Thymus (tissue), 11 donors: ENCODE measurements around the gene GALNT11. TPM values are rescaled to one million over a fixed set of nuclear protein-coding genes. Genes with fewer than 3 reads are reported as not detected.
A peak's percentile ranks its signal among the peaks of the same experiment; 100 is the strongest.
"Not testable (repeated sequence)": the region's sequence is repeated elsewhere in the genome, so short reads cannot be mapped to it uniquely, and the experiment has no call there.

Experiments
- DNase-seq, 9 donors: peaks; one replicate each; pipeline ENCODE4 v3.0.0-alpha.2; 2013; ENCODE audit warnings: low spot score in 9 of 9, low read depth in 6 of 9, missing footprints in 1 of 9
- H3K27ac ChIP-seq, 2 donors: one replicate each; pipeline ENCODE4 v1.5.1; 2013; ENCODE audit warnings: control low read depth in 1 of 2, low read depth in 1 of 2, low read length in 1 of 2, mild to moderate bottlenecking in 1 of 2, moderate library complexity in 1 of 2
- H3K27me3 ChIP-seq, 2 donors: one replicate each; pipeline ENCODE4 v1.5.1; 2013; ENCODE audit warnings: low read length in 1 of 2; ENCODE audit not compliant: control insufficient read depth in 2 of 2, insufficient read depth in 1 of 2
- H3K36me3 ChIP-seq, 2 donors: one replicate each; pipeline ENCODE4 v1.5.1; 2013; ENCODE audit warnings: low read length in 1 of 2, mild to moderate bottlenecking in 1 of 2, moderate library complexity in 1 of 2; ENCODE audit not compliant: control insufficient read depth in 2 of 2, insufficient read depth in 2 of 2
- H3K4me1 ChIP-seq, 2 donors: one replicate each; pipeline ENCODE4 v1.5.1; 2013; ENCODE audit warnings: low read length in 2 of 2; ENCODE audit not compliant: control insufficient read depth in 2 of 2, insufficient read depth in 2 of 2
- H3K4me3 ChIP-seq, 2 donors: one replicate each; pipeline ENCODE4 v1.5.1; 2013; ENCODE audit warnings: low read length in 2 of 2, control low read depth in 1 of 2, mild to moderate bottlenecking in 1 of 2
- H3K9me3 ChIP-seq, 2 donors: one replicate each; pipeline ENCODE4 v1.5.1; 2013; ENCODE audit warnings: low read length in 1 of 2, mild to moderate bottlenecking in 1 of 2; ENCODE audit not compliant: control insufficient read depth in 2 of 2, insufficient read depth in 1 of 2
- WGBS: extraction: QIAGEN DNeasy Blood & Tissue Kit; methylation state at CpG from one replicate; pipeline ENCODE4 v1.1.7; 2013; 5-methylcytosine and 5-hydroxymethylcytosine counted together
- polyA plus RNA-seq: library from polyadenylated mRNA; stranded (reverse); fragments of 200-250 nt; gene quantifications from one replicate; pipeline ENCODE4 v1.2.3, GENCODE V29; 2013
- total RNA-seq: library from RNA; stranded (reverse); fragments of 120-200 nt; gene quantifications from one replicate; pipeline ENCODE4 v1.2.4, GENCODE V29; 2013
- donor health status: healthy.

The GALNT11 gene
- total and polyA plus RNA-seq, 2 donors = 32.0 to 48.8 TPM

DNA sequence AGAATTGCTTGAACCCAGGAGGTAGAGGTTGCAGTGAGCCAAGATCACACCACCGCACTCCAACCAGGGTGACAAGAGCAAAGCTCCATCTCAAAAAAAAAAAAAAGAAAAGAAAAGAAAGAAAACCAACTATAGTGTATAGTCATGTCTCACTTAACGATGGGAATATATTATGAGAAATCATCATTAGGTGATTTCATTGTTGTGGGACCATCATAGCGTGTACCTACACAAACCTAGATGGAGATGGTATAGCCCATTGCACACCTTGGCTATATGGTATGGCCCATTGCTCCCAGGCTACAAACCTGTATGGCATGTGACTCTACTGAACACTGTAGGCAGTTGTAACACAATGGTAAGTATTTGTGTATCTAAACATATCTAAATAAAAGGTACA, 8.5 kb upstream of the GALNT11 start:
- DNase-seq = no peak
- no peak overlapping the region for H3K27ac ChIP-seq
- WGBS = 99% methylated on average over 3 of the region's 3 CpGs

DNA sequence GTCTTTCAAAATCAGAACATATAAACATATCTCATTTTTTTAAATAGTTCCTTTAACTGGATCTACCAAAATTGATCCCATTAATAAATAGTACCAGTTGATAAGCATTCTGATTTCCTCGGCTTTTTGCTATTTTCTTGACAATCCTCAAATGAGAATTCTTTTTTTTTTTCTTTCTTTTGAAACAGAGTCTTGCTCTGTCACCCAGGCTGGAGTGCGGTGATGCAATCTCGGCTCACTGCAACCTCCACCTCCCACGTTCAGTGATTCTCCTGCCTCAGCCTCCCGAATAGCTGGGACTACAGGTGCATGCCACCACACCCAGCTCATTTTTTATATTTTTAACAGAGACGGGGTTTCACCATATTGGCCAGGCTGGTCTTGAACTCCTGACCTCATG, 7.8 kb upstream of the GALNT11 start:
- H3K4me3 ChIP-seq, DNase-seq, H3K9me3 ChIP-seq, H3K27ac ChIP-seq, H3K27me3 ChIP-seq, H3K36me3 ChIP-seq, H3K4me1 ChIP-seq: not testable (repeated sequence)
- WGBS = 98% methylated on average over 6 of the region's 6 CpGs

More for the DNA sequence above, 8.5 kb upstream of the GALNT11 start:
- Histone ChIP-seq H3K9me3 (no peaks in the 10 kb centered on the region), H3K4me1 (no peaks in the 10 kb centered on the region), H3K27me3 (no peaks in the 10 kb centered on the region), H3K36me3 (no peaks in the 10 kb centered on the region), H3K4me3 (no peak overlapping the region)

DNA sequence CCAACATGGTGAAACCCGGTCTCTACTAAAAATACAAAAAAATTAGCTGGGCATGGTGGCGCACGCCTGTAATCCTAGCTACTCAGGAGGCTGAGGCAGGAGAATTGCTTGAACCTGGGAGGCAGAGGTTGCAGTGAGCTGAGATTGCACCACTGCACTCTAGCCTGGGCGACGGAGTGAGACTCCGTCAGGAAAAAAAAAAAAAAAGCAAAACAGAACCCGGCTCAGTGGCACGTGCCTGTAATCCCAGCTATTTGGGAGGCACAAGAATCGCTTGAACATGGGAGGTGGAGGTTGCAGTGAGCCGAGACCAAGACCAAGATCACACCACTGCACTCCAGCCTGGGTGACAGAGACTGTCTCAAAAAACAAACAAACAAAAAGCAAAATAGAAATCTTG, 3.7 kb upstream of the GALNT11 start:
- WGBS = 95% methylated on average over 10 of the region's 10 CpGs
- peaks cover 6 to 23% of the 10 kb centered on the region in 2 donors for H3K27me3 ChIP-seq
- not testable (repeated sequence) for H3K9me3 ChIP-seq, H3K4me1 ChIP-seq, H3K4me3 ChIP-seq, H3K27ac ChIP-seq, H3K36me3 ChIP-seq, DNase-seq

DNA sequence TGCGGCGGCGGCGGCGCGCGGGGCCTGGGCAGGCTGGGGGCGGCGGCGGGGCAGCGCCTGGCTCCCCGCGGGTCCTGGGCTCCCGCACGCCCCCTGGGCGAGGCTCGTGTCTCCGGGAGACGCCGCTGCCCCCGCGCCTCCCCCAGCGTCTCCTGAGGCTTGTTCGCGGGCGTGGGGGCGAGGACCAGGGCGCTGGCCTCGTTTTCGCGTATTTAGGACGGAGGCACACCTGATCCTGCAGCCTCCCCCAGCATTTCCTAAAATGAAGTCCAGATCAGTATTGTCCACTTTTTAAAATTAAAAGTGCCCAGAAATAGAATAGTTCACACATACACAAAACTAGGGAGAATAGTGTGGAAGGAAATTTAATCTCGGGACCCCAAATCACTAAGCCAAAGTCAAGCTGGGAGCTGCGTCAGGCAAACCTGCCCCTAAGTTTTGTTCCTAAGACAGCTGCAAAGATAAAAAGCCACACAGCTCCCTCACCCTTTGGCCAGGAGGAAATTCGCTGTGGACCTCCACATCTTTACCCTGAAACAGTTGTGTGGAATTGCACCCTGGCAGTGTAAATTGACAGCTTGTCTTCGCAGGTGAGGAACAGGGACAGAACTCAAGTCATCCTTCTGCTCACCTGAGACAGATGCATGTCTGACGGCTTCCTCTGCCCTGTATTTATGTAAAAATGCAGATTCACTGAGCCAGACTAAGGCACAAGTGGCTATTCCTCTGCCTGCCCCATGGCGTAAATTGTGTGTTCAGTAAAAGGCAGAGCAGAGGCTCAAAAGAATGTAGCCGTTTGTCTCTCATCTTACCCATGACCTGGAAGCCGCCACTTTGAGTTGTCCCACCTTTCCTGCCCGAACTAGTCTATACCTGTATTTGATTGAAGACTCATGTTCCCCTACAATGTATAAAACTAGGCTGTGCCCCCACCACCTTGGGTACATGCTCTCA, 740 bp downstream of the GALNT11 start:
- no peak for DNase-seq
- Histone ChIP-seq H3K4me3 (peak overlapping the region; percentile 46 to 74), H3K27me3 (peaks cover 6 to 23% of the 10 kb centered on the region in 2 donors), H3K36me3 (no peaks in the 10 kb centered on the region), H3K9me3 (no peaks in the 10 kb centered on the region), H3K27ac (peak overlapping the region in 1 of 2 donors; percentile 74), H3K4me1 (peaks cover 5 to 7% of the 10 kb centered on the region in 2 donors)
- WGBS = 18% methylated on average over 41 of the region's 41 CpGs

DNA sequence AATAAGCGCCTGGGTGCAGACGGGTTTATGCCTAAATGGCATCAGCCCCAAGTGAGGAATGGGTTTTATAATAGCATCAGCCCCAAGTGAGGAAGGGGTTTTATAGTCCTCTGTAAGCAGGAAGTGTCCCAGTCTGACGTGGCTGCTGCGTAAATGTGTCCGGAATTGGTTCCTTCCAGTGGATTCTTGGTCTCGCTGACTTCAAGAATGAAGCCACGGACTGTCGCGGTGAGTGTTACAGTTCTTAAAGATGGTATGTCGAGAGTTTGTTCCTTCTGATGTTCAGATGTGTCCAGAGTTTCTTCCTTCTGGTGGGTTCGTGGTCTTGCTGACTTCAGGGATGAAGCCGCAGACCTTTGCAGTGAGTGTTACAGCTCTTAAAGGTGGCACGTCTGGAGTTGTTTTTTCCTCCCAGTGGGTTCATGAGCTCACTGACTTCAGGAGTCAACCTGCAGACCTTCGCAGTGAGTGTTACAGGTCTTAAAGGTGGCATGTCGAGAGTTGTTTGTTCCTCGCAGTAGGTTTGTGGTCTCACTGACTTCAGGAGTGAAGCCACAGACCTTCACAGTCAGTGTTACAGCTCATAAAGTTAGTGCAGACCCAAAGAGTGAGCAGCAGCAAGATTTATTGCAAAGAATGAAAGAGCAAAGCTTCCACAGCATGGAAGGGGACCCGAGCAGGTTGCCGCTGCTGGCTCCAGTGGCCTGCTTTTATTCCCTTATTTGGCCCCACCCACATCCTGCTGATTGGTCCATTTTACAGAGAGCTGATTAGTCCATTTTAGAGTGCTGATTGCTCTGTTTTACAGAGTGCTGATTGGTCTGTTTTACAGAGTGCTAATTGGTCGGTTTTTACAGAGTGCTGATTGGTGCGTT, 2.3 kb downstream of the GALNT11 start:
- H3K4me1 ChIP-seq, H3K4me3 ChIP-seq, H3K36me3 ChIP-seq, H3K9me3 ChIP-seq, H3K27ac ChIP-seq: not testable (repeated sequence)
- peaks cover 6 to 23% of the 10 kb centered on the region in 2 donors for H3K27me3 ChIP-seq
- 96% methylated on average over 20 of the region's 20 CpGs for WGBS
- DNase-seq = peak in 1 of 9 donors; percentile 16

DNA sequence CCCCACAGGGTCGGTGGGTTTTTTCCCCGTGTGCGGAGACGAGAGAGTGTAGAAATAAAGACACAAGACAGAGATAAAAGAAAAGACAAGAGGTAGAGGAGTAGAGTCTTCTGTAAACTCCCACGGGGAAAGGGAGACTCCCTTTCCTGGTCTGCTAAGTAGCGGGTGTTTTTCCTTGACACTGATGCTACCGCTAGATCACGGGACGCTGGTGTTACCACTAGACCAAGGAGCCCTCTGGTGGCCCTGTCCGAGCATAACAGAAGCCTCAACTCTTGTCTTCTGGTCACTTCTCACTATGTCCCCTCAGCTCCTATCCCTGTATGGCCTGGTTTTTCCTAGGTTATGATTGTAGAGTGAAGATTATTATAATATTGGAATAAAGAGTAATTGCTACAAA, 4.6 kb downstream of the GALNT11 start:
- not testable (repeated sequence) for DNase-seq, H3K4me1 ChIP-seq, H3K27ac ChIP-seq, H3K36me3 ChIP-seq, H3K4me3 ChIP-seq, H3K9me3 ChIP-seq
- WGBS = 90% methylated on average over 10 of the region's 10 CpGs
- peaks cover 2 to 13% of the 10 kb centered on the region in 2 donors for H3K27me3 ChIP-seq

DNA sequence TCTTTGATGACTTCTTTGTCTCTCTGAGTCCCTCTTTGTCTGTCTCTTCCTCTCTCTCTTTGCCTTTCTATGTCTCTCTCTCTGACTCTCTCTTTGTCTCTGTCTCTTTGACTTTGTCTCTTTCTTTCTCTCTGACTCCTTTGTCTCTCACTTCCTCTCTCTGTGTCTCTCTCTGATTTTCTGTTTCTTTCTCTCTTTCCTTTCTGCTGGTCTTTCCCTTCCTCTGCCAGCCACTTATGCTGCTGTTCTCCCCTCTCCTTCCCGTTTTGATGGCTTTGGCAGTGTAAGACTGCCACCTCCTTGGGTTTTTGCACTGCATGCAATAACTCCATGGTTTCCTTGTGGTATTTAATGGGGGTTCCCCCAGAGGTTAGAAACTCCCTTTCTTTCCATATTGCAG, 5.2 kb downstream of the GALNT11 start:
- H3K4me3 ChIP-seq, H3K27me3 ChIP-seq, H3K9me3 ChIP-seq, H3K4me1 ChIP-seq, H3K36me3 ChIP-seq, H3K27ac ChIP-seq, DNase-seq: not testable (repeated sequence)
- 88% methylated on average over 1 of the region's 1 CpG for WGBS

DNA sequence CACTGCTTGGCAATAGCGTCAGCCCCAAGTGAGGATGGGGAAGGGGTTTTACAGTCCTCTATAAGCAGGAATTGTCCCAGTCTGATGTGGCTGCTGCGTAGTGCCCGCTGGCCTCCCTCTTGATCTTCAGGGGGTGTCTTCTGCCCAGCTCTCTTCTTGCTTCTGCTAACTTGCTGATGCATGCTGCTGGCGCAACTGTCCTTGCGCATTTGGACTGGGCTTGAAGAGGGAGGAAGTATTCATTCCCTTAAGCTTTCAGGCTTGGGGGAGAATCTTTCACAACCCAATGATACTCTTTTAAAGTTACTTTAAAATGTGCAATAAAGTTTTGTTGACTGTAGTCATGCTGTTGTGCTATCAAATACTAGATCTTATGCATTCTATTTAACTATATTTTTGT, 10.3 kb downstream of the GALNT11 start:
- no peak for DNase-seq
- H3K4me1 ChIP-seq = no peaks in the 10 kb centered on the region
- over 99% methylated on average over 5 of the region's 5 CpGs for WGBS
- H3K36me3 ChIP-seq = no peaks in the 10 kb centered on the region
- H3K9me3 ChIP-seq = peaks cover 1 to 16% of the 10 kb centered on the region in 2 donors
- no peaks in the 10 kb centered on the region for H3K27me3 ChIP-seq
- H3K27ac ChIP-seq = no peak overlapping the region
- H3K4me3 ChIP-seq = no peak overlapping the region

DNA sequence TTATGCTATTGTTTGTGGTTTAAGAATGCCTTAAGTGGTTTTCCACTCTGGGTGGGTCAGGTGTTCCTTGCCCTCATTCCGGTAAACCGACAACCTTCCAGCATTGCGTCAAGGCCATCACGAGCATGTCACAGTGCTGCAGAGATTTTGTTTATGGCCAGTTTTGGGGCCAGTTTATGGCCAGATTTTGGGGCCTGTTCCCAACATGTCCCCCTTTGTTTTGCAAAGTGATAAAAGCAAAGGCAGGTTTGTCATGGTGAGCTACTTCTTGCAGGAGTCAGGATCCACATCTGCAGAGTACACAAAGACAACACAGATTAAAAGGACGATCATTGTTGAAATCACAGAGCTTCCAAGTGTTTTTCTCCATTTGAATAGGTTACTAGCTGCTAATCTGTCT, 12.9 kb downstream of the GALNT11 start:
- not testable (repeated sequence) for DNase-seq, H3K27me3 ChIP-seq, H3K4me1 ChIP-seq, H3K36me3 ChIP-seq, H3K4me3 ChIP-seq, H3K27ac ChIP-seq
- peaks cover 1 to 16% of the 10 kb centered on the region in 2 donors for H3K9me3 ChIP-seq
- 97% methylated on average over 5 of the region's 5 CpGs for WGBS
